Activated T-helper 9 cell treated with anti-CD3 and anti-CD28 coated beads, Interleukin-2, amount 50 U/mL, for 16 hours (primary cell): ENCODE data around the gene NCKAP5L.
"Not testable (repeated sequence)": the region's sequence is repeated elsewhere in the genome, so short reads cannot be mapped to it uniquely, and the experiment has no call there.

ENCODE experiments used
- DNase-seq: peaks from one replicate; pipeline ENCODE4 v3.0.0-alpha.2; 2020; ENCODE audit warnings: low read depth

Gene NCKAP5L

DNA sequence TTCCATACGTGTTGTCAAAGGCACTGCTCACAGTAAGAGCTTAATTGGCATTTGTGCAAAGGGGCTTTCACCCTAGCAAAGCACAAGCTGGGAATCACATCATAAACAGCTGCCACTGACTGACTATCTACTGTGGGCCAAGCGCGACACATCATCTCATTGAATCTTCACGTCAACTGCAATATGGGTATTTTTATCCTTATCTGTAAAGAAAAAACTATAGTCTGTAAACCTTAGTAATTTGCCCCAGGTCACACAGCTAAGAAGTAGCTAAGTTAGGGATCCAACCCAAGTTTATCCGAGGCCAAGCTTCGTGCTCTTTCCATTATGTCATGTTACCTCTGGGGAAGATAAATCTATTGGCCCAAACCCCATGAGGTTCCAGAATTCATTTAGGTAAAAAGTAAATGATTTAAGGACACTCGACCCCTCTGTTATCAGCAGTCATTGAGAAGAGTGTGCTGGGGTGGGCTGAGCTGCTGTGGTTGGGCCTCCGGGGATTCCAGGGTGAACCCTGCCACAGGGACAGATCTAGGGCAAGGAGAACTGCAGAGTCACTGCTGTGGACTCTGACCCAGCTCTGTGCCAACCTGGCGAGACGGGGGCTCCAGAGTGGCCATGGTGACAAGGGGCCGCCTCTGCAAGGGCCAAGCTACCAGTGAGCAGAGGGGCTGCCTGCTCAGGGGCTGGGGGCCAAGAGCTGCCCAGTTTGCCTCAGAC is 27.6 kb downstream of the NCKAP5L start:
- no peak for DNase-seq

DNA sequence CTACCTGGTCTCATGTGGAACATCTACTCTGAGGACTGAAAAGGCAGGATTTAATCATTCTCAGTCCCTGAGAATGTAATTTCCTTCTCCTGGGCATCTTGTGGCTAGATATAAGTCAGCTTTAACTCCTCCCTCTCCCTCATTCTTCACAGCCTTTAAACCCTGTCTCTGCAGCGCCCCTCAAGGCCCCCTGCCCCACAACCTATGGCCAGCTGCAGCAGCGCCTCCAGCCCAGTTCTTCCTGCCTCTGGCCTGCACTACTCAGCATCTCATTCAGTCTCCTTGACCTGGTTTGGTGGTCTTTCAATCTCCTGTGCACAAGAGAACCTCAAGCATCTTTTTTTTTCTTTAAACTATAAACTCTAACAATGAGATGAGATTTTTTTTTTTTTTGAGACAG is 29.3 kb downstream of the NCKAP5L start:
- DNase-seq = no peak

DNA sequence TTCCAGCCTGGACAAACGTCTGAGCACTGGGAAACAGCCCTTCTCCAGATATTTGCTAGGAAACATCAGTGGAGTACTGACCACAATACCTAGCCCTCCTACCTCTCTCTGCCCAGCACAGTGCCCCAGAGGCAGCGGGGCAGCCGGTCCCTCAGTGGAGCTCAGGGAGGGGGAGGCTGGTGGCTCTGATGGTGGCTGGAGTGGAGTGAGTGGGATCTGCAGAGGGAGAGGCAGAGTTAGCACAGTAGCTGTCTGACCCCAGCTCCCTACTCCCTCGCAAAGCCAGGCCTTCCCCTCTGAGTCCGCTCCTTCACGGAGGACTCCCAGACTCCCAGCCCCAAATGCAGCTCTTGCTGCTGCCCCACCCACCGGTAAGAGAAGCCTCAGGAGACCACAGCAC is 30.0 kb downstream of the NCKAP5L start:
- no peak for DNase-seq

DNA sequence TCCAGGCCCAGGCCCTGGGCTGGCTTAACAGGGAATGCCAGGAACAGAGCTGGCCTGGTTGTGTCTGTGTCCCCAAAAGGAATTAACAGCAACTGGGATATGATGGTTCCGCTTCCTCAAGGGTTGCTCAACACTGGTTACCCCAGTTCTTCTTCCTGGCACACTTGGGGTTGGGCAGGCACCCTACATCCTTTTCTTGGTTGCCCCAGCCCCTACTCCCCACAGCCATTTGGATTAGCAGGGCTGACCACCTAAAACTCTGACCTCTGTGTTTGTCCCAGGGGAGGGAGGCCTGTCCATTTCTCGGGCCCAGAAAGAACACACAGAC is 30.8 kb downstream of the NCKAP5L start:
- no peak for DNase-seq

DNA sequence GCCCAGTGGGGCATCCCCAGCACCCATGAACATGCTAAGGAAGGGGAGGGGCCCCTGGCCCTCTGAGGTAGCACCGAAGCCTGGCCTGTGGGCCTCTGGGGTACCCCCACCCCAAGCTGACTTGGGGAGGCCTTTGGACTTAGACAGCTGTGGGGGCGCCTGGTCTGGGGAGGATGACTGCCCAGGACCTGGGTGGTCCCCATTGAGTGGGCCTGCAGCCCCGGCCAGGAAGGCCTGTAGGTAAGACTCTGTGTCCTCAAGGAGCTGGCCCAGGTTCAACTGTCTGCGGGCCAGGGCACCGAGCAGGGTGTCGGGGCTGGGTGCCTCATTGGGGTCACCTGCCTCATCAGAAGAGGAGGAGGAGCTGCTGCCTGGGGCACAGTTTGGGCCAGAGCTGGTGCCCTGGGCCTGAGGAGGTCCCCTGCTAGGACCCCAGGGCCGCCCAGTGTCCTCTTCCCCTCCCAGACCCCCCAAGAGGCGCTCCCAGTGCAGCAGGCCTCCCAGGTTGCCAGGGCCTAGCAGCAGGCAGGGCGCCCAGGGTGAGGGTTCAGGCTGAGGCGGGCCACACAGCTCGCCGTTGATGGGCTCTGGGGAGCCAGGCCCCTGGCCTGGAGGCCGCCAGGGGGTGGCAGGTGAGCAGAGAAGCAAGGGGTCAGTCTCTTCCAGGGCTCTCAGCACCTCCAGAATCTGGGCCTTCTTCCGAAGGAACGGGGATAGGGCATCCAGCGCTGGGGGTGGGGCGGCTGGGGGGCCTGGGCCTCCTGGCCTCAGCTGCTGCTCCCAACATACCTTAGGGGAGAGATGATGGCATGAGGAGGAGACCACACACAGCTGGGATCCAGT is 31.4 kb downstream of the NCKAP5L start:
- DNase-seq = no peak

DNA sequence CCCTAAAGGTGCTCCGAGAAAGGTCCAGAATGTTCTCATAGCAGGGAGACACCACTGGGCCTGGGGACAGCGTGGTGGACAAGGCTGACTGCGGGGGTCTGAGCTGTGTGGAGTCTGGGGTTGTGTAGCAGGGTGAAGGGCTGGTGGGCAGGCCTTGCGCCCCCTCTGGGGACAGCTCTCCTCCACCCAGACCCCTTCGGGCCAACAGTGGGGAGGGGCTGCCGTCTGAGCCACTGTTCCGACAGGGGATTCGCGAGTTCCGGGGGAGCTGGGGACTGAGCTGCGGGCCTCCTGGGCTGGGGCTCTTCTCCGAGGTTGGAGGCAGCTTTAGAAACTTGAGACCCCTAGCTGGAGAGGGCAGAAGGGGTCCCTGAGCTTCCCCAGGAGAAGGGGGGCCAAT is 32.1 kb downstream of the NCKAP5L start:
- no peak for DNase-seq

DNA sequence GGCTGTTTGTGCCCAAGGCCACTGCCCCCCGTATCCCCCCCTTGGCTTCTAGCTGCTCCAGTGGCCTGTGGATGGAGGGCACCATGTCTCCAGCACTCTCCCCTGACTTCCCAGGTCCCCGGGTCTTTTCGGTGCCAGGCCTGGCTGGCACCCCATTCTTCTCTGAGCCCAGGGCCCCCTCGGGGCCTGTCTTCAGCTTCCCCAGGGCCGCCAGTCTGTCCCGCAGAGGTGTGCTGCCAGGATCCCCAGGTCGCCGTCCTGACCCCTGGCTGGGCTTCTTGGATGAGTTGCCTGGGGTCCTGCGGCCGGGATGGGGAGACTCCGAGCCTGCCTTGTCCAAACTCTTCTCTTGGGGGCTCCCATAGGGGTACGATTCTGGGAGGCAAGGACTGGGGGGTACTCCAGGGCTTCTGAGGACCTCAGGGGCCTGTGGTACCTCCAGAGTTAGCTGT is 32.5 kb downstream of the NCKAP5L start:
- no peak for DNase-seq

DNA sequence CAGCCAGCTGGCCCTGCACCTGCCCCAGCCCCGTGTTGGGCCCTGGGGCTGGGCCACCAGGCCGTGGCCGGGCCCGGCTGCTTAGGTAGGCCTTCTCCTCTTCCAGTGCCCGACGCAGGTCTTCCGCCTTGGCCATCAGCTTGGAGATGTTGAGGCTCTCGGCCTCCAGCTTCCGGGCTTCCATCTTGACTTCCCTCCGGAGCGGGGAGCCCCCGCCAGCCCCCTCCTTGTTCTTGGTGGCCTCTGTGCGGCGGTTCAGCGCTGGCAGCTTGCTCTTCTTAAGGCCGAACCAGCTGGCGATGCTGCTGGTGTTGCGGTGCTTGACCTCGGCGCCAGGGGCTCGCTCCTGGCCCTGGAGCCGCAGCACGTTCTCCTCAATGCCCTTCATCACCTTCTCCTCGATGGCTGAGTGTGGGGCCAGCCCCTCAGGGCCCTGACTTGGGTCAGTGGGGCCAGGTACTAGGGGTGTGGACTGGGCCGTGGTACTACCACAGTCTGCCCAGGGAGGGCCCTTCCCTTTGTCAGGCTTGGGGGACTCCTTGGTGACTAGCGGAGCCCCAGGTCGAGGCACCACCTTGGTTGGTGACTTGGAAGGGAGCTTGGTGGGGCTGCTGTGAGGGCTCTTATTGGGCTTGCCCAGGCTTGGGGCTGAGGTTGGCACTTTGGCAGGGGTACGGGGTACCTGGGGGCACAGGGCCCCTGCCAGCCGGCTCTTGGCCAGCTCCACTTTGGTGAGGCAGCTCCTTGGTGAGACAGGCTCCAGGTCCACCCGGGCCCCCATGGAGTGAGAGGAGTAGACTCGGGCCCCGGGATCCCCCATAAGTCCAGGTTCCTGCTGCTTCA is 33.2 kb downstream of the NCKAP5L start:
- DNase-seq = no peak

DNA sequence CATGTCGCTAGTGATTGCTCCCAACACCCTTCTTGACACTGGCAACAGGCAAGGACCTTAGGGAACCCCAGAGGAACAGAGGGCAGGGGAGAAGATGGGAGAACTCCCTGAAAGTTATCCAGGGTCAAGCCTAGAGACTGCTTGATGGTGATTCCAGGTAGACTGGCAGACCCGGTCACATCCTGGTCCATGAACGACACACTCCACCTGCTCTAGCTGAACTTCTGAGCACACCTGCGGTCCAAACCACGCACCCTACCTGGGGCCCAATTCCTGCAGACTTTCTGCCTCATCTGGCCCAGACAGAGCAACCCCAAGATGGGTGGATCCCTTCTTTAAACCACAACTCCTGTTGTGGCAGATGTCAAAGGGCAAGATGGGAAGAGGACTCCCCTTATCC is 34.2 kb downstream of the NCKAP5L start:
- no peak for DNase-seq

GRCh38 chr12:49793620-49794019 is 34.6 kb downstream of the NCKAP5L start:
- DNase-seq = no peak

- no peak for DNase-seq
These were observed 35.1 kb downstream of the NCKAP5L start for GRCh38 chr12:49792976-49793580.

DNA sequence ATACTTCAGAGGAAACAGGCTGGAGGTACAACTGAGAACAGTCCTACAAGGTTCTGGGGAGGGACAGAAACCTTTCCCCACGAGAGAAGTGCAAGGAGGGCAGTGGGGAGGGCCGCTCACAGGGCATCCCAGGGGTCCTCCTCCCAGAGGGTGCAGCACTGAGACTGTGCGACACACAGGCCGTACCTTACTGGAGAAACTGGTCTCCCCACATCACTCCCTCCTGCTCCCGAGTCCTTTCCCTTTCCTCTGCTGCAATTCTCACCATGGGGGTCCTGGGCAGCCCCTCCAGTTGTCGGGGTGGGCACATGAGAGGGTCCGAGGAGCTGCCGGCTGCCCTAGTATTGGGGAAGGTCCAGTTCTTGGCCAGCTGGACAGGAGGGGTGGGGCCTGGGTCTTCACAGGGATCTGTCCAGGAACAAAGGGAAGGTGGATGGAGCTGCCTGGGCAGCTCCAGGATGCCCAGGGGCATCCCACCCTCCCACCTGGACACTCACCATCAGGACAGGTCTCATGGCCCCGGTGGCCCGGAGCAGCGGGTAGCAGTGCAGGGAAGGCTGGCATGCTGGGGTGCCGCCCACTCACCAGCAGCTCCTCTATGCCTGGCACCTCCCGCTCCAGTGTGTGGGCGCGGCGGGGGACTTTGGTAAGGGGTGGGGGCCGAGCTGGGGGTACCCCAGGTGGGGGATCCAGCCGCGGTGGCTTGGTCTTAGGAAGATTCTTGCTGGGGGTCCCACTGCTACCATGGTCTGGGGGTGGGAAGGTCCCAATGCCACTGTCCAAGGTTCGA is 35.8 kb downstream of the NCKAP5L start:
- DNase-seq = no peak

DNA sequence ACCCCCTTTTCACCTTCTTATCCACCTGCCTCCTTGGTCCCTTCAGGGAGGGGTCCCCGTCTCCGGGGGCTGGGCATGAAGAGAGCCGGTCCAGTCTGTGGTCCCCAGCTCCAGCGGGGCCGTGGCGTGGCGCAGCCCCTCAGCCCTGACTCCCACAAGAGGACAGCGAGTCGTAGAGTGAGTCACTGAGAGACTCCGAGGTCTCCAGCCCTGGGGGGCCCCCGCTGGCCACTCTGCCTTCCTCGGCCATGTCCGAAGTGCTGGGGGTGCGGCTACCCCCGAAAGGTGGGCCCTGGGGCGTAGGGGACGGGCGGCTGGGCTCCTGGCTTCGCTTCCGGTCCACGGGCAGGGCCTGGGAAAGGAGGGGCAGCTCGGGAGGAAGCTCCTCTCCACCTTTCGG is 36.5 kb downstream of the NCKAP5L start:
- DNase-seq = no peak

GRCh38 chr12:49790741-49791555 is 37.3 kb downstream of the NCKAP5L start:
- DNase-seq = no peak

DNA sequence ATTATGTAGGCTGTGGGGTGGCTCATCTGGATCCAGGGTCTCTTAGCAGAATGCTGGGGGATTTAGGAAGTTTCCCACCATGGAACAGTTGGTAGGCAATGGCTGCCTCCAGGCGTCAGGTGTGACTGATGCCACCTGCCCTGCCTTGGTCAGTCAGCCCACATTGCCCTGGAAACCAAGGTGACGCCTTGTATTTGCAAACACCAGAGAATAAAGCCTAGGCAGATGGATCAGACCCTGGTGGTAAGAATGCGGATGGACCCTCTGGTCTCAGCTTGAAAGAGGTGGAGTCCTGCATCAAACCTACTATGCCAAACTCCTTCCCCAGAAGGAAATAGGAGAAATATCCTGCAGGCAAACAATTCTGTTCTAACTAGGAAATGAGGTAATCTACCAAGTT is 38.2 kb downstream of the NCKAP5L start:
- DNase-seq = no peak

DNA sequence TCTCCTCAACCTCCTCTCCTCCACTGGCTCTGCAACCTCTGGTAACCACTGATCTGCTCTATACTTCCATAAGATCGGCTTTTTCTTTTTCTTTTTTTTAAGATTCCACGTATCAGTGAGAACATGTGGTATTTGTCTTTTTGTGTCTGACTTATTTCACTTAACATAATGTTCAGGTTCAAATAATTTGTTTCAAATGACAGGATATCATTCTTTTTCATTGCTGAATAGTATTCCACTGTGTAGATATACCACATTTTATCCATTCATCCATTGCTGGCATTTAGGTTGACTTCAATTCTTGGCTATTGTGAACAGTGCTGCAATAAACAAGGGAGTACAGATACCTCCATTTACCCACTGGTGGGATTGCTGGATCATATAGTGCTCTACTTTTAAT is 40.5 kb downstream of the NCKAP5L start:
- no peak for DNase-seq

GRCh38 chr12:49784756-49785409 is 43.3 kb downstream of the NCKAP5L start:
- no peak for DNase-seq

DNA sequence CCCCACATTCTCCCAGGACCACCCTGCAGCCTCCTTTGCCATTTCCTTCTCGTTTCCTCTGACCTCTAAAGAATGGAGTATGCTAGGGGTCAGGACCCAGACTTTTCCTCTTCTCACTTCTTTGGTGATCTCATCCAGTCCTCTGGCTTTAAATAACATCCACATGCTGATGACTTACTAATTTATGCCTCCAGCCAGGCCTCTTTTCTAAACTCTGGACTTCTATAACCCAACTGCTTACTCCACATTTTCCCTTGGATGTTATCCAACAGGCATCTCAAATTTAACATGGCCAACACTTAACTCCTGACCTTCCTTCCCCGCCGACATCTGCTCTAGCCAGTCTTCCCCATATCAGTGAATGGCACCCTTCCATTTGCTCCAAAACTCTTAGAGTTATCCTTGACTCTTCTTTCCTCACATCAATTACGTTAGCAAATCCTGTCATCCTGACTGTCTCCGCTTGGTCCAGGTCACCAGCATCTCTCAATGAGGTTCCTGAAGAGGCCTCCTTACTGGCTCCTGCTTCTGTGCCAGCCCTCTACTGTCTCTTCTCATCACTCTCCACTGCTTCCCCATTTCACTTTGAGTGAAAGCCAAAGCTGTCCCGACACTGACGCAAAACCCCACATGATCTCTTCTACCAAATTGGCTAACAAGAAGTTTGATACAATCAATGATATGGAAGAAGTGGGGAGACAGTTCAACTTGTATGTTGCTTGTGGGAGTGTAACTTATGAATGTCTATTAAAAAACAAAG is 44.1 kb downstream of the NCKAP5L start:
- no peak for DNase-seq

GRCh38 chr12:49780914-49781313 is 47.3 kb downstream of the NCKAP5L start:
- not testable (repeated sequence) for DNase-seq
